DLD1 (cell line): ENCODE measurements around the gene ANKRD6.
"Not testable (repeated sequence)": the region's sequence is repeated elsewhere in the genome, so short reads cannot be mapped to it uniquely, and the experiment has no call there.

ENCODE experiments used
- in situ Hi-C: cut with HindIII; loops from 2 replicates; pipeline ENCODE4 v1.10.0; 2017; ENCODE audit warnings: low sequenced_read_pairs

The ANKRD6 gene

DNA sequence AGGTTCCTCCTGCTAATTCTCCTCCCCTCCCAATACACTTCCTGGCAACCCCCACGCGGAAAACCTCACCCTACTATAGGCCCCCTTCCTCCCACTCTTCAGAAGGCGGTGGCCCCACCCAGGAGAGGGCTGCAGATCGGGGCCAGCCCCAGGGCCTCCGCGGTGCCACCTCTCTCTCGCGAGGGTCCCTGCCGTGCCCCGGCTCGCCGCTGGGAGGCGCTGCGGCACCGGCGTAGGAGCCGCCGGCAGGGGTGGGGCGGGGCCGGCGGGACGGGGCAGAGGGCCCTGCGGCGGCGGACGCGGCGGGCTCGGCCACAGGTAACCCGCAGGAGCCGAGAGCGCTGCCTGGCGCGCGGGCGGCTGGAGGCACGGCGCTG lies at the start of gene ANKRD6:
Gene ANKRD6, plus strand, starts transcription at position 278 of the 377 bp plus-strand sequence. CDS start 133,825 bp downstream, outside the sequence.
- in situ Hi-C loops = loop anchor here (10.0 kb wide), 1 partner anchor 52 kb away; no protein-coding TSS in a partner anchor

DNA sequence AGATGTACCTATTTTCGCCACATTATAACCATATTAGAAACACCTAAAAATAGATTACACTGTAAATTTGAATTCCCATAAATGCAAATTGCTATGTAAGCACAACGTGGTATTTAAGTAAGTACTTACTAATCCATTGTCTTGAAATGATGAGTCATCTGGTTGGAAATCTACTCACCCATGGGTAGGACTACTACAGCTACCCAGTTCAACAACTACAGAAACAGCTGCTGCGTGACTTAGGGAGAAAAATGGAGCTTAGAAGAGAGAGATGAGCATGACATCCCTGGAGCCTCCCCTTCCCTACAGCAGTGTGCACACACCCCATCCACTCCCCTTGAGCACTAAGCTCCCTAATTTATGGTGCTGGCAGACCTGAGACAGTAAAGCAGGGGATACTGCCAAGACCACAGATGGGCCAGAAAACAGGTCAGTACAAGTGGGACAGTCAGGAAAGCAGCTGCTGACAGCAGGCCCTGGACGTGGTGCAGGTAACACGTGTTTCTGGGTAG lies 47.7 kb upstream of the ANKRD6 start:
- in situ Hi-C loops = no loop called here

DNA sequence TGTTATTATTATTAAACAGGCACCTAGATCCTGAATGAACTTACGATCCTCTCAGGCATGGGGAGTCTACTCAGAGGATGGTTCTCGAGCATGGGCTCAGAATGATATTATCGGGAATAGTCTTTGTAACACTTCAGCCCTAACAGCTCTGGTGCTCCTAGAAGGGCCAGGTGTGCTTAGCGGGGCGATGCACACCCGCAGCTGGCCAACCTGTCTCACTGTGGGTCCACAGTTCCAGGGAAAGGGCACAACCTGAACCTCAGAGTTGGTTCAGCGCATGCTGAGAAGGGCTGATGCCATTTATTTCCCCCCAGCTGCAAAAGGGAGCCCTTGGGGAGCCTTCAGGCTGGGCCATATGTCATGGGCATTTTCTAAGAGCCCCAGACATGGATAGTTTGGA lies 47.1 kb upstream of the ANKRD6 start:
- in situ Hi-C loops = no loop called here

DNA sequence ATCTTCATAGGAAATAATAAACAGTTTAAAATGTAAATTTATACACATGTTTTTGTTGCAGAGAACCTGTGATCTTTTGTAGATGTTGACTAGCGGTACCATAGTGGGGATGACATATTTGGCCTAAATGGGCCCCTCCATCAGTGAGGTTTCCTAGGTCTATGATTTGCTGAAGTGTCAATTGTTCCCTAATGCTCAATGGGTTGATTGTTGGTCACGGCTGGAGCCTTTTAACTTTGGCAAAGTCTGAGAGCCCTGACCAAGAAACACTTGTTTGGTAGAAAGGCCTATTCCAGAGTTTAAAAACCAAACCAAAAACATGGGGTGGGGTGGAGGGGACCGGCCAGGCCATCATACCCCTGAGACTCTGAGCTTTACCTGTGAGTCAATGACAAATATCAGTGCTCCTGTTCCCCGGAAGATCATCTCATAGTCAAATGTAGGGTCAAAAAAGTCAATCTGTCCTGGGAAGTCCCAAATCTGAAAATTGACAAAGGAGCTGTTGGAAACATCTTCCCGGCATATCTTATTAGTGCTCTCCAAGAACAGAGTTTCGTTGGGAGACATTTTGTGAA lies 45.9 kb upstream of the ANKRD6 start:
- in situ Hi-C loops = no loop called here

DNA sequence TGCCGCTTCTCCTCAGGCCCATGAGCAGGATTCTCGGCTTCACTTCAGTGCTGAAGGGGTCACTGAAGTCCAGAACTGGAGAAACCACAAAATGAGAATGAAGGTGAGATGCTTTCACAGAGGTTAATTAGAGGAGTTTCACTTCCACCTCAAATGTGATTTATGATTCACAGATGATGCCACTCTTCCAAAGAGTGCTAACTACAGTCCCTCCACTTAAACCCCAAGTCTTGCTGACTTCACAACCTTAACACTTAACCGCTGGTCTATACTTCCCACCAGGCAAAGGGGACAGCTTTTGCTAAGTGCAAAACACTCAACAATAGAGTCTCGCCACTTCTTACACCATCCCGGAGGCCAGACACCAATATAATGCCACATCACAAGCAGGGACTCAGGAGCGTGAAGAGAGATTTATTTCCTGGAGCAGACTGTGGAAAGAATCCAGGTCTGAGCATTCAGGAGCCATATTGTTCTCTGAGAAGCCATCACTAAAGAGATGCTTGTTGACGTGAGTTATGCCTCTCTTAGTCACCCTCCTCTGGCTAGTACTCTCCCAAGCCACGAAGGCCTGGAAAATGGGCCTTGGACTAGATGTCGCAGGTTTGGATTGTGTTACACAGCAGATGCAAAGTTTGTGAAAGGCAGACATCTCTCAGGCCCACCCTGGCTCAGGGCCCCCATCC lies 45.3 kb upstream of the ANKRD6 start:
- in situ Hi-C loops = no loop called here

DNA sequence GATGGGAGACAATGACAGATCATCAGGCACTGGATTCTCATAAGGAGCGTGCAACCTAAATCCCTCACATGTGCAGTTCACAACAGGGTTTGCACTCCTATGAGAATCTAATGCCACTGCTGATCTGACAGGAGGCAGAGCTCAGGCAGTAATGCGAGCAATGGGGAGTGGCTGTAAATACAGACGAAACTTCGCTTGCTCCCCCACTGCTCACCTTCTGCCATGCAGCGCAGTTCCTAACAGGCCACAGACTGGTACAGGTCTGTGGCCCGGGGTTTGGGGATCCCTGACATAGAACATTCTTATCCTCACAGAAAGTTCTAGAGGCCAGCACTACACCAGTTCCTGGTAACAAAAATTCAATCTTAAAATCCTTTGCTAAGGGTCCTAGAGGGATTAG lies 44.1 kb upstream of the ANKRD6 start:
- in situ Hi-C loops = no loop called here

DNA sequence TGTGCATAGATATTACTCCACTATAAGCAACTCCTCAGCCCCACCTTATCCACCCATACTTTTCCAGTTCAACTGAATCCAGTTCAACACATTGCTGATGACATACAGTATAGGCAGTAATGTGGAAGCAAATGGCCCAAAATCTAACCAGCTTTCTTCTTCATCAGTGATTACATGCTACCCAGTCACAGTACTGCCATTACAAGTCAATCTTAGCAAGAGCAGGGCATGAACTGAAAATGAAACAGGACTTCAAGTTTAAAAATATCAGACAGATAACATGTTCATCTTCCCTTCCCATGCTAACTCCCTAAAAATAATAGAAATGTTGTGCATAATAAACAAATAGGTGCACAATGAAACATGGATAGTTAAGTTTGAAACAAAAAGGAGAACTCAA lies 40.1 kb upstream of the ANKRD6 start:
- in situ Hi-C loops = no loop called here

DNA sequence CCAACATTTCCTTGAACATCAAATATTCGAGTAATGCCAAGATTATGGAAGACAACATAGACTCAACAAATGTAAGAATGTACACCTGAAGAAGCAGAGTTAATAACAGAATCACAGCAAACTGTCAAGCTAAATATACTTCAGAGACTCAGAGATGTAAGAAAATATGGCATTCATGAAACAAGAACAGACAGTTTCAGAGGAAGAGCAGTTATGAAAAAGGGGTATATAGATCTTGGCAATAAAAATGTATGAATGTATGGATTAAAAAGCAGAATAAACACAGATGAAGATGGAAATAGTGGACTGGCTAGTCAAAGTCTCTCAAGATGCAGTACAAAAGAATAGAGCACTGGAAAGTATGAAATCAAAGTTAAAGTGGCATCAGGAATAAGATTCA lies 39.3 kb upstream of the ANKRD6 start:
- in situ Hi-C loops = no loop called here

DNA sequence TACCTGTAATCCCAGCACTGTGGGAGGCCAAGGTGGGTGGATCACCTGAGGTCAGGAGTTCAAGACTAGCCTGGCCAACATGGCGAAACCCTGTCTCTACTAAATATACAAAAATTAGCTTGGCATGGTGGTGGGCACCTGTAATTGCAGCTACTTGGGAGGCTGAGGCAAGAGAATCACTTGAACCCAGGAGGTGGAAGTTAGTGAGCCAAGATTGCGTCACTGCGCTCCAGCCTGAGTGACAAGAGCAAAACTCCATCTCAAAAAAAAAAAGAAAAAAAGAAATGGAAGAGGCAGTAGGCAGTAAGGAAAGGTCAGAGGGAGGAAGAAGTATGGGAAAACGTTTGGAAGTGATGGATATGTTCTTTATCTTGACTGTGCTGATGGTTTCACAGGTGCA lies 35.1 kb upstream of the ANKRD6 start:
- in situ Hi-C loops = not testable (repeated sequence)

DNA sequence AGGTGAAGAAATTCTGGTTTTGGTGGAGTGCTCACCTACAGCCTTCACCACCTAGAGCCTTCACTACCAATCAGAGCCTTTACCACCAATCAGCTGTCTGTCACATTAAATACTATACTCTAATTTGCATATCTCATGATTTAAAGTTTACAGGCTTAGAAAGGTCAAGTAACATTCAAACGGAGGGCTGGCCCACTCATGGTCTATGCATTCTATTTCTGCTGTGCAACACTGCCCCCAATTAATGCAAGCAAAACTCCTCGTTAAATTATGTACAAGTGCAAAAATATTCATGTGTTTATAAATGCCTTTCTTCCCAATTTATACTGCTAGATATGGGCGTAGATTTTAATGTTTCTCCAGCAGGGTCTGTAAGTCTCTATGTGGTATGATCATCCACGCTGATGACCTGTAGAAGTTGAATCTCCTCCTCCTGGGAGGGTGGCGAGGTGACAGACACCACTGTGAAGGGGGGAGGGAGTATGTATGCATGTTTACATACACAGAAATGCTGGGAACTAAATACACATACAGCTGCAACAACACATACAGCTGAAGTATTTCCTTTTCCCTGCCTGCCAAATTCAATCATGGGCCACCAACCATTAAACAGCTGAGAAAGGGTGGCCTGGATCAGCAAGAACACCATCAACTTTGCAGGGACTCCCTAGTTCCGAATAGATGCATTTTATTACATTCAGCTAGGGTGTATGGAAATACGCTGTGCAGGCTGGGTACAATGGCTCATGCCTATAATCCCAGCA lies 34.0 kb upstream of the ANKRD6 start:
- in situ Hi-C loops = no loop called here

DNA sequence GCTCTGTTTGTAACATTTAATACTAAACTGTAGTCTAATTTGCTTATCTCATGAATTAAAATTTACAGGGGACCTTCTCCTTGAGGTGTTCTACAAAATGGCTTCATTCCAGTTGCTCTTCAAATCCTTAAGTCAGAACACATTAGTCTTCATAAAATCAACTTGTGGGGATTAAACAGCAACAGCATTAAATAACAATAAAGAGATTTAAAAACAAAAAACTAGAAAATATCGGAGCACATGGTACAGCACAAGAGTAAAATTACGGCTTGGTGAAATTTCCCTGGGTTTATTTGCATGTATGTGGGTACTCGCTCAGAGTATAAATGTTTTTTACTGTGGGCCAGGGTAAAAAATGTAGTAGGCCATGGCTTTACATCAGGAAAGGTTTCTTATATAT lies 32.9 kb upstream of the ANKRD6 start:
- in situ Hi-C loops = no loop called here

DNA sequence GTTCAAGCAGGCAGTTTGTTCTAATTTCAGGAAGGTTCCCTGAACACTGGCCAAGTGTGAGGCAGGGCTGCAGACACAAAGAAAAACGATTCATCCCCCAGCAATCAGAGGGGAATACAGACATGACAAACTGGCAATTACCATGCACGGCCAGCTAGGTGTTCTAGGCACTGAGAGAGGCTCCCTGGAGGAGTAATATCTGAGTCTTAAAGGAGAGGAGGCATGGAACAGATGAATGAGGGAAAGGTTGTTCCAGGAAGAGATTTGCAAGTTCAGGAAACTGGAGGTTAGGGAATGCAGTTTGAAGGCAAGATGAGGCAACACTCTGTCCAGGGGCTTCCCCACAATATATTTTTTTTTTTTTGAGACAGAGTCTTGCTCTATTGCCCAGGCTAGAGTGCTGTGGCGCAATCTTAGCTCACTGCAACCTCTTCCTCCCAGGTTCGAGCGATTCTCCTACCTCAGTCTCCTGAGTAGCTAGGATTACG lies 32.0 kb upstream of the ANKRD6 start:
- in situ Hi-C loops = no loop called here

DNA sequence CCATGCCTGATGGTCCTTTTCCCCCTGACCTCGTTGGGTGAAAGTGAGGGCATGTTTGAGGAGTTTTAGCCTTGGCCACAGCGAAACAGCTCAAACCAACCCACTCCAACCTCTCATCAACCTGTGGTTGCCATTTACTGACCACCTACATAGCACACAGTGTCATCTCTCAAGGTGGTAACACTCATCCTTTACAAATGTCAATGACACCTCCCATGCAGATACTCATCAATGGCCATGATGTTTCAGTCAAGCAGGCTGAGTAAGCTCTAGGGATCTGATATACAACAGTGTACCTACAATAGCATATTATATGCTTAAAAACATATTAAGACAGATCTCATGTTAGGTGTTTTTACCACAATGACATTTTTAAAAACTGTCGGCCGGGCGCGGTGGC lies 30.2 kb upstream of the ANKRD6 start:
- in situ Hi-C loops = no loop called here

DNA sequence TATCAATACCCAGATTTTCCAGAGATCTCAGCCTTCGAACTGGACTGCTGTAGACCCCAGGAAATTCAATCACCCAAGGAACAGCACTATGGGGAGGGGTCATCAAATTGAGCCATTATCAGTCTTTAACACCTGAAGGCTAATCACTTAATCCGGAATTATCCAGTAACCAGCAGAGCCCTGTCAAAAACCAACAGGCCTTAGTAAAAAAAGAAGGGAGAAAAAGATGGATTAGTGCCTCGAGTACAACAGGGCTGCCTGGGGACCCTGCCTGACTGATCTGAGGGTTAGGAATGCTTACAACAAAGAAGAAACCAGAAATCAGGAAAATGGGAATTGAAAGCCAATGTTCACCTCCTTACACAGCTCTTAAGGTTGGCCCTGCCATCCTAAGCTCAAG lies 28.4 kb upstream of the ANKRD6 start:
- in situ Hi-C loops = no loop called here

DNA sequence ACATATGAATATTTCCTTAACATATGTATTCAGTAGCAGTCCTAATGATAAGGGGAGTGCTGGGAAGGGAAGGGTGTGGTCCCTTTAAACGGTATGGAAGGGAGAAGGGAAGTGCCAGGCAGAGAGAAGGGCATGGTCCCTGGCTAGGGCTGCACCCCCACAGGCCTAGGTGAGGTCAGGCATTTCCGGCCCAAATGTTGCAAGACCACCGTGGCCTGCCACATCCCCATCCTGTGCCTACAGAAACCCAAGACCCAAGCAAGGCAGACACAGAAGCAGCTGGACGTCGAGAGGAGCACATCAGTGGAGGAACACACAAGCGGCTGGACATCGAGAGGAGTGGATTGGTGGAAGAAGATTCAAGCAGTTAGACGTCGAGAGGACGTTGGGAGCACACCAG lies 26.8 kb upstream of the ANKRD6 start:
- in situ Hi-C loops = no loop called here

DNA sequence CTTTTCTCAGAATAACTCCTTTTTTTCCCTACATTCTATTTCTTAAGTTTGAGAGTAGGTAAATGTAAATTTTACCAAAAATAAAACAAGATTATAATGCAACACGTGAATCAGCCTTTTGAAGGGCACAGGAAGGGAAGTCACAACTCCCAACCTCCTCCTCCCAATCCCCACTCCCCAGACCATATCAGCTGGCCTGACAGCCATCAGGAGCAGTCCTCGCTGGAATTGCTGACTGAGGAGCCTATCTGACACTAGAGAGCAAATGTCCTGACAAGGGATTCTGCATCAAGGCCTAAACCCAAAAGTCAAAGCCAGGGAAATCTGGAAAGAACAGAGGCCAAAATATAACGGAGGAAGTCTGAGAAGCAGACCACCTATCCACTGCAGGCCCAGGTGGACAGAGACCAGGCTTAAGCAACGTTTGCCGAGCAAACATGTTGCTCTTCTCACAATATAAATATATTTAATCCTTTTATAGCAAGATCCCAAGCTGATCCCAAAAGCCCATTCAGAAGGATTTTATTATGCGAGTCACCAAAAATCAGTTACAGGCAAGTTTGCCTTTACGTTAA lies 23.4 kb upstream of the ANKRD6 start:
- in situ Hi-C loops = no loop called here

DNA sequence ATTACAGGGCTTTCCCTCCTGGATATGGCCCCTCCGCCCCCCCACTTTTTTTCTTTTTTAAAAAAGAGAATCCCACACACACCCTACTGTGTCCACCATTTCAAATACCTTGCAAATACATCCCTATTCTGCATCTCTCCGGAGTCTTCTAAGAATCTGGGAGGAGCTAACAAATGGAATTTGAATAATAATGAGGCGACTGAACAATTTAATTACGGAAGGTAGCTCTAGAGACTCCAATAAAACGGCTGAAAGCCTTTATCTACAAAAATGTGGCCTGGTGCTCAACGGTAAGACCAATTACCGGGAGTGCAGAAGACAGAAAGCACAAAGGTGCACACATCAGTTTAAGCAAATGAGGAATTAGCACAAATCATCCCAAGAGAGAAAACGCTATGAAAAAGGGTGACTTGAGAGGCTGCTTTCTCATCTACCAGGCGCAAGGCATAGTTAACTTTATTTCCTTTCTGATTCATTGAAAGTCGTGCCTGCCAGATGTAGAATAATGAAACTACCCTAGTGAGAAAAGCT lies 22.7 kb upstream of the ANKRD6 start:
- in situ Hi-C loops = no loop called here

DNA sequence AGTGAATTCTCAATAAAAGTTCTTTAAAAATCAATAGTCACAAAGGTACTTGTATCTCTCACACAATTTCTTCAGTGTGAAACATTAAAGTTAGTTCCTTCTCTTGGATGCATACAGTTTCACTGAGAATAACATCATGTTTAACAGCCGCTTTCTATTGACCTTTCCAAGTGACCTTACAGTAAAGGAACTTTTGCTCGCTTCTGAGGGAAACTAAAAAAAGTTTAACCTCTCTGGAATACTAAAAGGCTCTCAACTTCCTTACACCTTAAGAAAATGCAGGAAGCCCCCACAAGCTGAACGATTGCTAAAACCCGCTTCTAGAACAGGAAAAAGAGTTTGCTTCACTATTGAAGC lies 22.2 kb upstream of the ANKRD6 start:
- in situ Hi-C loops = no loop called here

DNA sequence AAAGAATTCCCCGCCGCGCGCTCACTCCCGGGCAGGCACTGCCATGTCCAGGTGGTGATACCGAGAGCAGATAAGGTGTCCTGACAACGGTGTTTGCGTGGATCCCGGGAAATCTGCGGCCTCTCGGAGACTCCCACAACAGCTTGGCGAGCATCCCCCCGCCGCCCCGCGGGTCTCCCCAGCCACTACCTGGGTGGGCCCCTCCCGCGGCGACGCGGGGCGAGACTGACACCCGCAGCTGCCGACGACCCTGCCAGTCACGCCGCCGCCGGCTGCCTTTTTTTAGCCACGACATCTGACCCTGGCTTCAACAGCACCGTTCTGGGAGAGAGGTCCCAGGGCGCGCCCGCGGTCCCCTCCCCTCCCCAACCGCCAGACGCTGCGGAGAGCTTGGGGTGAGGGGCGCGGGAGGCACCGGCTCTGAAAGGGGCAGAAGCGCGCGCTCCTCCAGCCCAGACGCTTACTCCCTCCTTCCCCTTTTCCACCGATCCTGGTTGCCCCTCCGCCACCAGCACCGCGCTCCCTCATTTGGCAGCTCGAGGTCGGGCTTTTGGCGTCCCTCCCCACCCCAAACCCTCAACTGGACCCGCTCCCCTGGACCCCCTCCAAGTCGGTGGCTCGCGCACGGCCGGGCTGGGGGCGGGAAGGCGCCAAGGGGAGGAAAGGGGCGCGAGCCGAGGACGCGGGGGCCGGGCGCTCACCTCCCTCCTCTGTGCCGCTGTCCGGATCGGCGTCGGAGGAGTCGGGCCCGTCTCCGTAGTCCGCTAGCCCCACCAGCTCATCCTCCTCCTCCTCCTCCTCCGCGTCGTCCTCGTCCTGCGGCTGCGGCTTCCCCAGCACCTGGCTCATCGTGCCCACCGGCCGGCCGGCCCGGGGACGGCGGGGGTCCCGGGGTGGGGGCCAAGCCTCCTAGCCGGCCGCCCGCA lies 21.5 kb upstream of the ANKRD6 start:
- in situ Hi-C loops = no loop called here
